Fibroblast of the aortic adventitia (primary cell): ENCODE measurements around the gene DOCK10. TPM values are rescaled to one million over a fixed set of nuclear protein-coding genes. Genes with fewer than 3 reads are reported as not detected.

Source experiments
- DNase-seq: peaks from one replicate; pipeline ENCODE4 v3.0.0-alpha.2; 2010; ENCODE audit warnings: low read depth
- H3K4me3 ChIP-seq: 2 replicates; pipeline ENCODE4 v1.5.1; 2011; ENCODE audit warnings: low read depth, mild to moderate bottlenecking, control low read depth, low read length, moderate library complexity
- total RNA-seq: library from RNA; depleted of rRNA; stranded (reverse); fragments of >200 nt; gene quantifications from 2 replicates; pipeline ENCODE4 v1.2.3, GENCODE V29; 2012; ENCODE audit warnings: low replicate concordance
- TF ChIP-seq, protein P1 (sequence below): IDR thresholded peaks from 2 replicates; pipeline ENCODE4 v1.5.1; 2011; ENCODE audit warnings: mild to moderate bottlenecking, low read length, control low read depth, inconsistent platforms; ENCODE audit not compliant: insufficient read depth

Gene DOCK10
- total RNA-seq, 1 donor = 66.2 TPM

DNA sequence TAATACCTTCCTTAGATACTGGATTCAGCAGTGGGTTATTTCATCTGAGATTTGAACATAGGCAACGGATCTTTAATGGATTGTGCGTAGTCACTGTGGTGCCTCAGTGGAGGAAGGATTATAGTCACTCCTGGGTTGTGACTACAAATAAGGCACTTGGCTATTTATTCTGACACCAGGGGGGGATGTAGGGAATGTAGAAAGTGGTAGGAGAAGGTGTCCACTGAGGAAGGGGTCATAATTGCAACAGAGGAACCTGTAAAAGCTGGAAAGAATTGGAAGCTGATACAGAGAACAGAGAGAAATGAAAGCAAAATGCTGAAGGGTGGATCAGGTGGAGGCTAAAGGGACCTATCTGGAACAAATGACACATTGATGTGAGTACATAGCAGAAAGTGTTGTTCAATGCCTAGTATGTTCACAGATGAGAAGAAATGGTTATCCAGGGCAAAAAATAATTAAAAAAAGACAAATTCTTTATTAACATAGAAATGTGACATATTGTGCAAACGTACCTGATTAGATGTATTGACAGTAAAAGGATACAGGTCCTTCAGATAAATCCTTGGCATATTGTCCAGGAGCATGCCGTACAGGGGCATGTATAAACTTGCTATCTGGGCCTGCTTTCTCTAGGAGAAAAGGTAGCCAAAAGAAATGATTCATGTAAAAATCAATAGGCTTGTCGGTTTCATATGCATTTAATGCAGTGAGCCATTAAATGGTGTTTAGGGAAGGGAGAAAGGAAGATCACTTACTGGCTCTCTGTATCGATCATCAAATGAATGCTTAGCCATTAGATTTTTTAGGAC, 234.9 kb downstream of the DOCK10 start:
- no peak overlapping the region for H3K4me3 ChIP-seq
- TF ChIP-seq, protein P1, sequence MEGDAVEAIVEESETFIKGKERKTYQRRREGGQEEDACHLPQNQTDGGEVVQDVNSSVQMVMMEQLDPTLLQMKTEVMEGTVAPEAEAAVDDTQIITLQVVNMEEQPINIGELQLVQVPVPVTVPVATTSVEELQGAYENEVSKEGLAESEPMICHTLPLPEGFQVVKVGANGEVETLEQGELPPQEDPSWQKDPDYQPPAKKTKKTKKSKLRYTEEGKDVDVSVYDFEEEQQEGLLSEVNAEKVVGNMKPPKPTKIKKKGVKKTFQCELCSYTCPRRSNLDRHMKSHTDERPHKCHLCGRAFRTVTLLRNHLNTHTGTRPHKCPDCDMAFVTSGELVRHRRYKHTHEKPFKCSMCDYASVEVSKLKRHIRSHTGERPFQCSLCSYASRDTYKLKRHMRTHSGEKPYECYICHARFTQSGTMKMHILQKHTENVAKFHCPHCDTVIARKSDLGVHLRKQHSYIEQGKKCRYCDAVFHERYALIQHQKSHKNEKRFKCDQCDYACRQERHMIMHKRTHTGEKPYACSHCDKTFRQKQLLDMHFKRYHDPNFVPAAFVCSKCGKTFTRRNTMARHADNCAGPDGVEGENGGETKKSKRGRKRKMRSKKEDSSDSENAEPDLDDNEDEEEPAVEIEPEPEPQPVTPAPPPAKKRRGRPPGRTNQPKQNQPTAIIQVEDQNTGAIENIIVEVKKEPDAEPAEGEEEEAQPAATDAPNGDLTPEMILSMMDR = peak; percentile 13
- DNase-seq = no peak

DNA sequence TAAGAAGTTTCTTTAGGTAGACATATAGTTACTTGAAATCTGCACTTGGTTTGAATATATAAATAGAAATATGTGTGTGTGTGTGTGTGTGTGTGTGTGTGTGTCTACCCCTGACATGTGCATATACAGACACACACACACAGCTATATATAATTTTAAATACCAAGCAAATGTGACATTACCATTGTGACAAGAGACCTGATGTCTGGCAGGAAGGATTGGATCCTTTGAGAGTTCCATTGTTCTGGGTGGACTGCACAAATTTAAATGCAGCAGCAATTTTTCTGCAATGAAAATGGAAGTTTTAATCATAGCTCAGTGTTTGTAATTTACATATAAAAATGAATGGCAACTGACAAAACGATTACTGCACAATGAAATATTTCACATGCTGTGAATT, 238.3 kb downstream of the DOCK10 start:
- TF ChIP-seq, protein P1 = no peak
- DNase-seq = no peak
- H3K4me3 ChIP-seq = no peak overlapping the region

DNA sequence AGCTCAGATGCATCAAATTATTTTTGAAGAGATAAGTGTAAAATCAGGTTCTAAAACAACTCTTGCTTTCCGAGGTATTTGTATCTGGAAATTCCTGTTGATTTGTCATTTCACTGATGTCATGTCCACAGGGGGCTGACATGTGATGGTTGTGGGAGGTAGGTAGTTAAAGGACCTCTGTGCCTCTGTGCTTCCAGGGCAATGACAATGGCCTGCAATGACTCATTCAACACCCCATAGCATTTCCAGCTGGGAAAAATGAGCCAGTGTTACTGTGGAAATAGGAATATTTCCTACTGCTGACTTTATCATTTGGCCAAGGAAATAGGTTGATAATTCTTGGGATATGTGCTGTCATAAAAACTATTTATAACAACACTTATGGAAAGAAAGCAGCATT, 239.9 kb downstream of the DOCK10 start:
- peak; percentile 67 for DNase-seq
- TF ChIP-seq, protein P1 = no peak
- no peak overlapping the region for H3K4me3 ChIP-seq

DNA sequence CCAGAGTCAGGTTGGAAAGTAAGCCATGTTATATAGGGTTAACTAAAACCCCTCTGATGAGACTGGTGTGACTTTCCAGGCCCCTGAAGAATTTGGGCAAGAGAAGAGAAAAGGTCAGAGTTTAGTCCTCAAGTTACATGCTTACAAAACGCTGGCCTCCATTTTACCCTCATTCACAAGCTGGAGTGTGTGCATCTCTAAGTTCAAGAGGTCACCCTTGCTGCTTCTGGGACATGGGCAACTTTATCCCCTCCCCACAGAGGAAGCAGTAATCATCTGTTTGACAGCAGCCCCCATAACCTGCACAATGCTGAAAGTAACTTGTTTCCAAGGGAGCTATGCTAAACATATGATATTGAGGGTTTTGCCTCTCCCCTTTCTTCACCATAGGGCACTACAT, 240.9 kb downstream of the DOCK10 start:
- H3K4me3 ChIP-seq = no peak overlapping the region
- TF ChIP-seq, protein P1 = no peak
- DNase-seq = no peak

DNA sequence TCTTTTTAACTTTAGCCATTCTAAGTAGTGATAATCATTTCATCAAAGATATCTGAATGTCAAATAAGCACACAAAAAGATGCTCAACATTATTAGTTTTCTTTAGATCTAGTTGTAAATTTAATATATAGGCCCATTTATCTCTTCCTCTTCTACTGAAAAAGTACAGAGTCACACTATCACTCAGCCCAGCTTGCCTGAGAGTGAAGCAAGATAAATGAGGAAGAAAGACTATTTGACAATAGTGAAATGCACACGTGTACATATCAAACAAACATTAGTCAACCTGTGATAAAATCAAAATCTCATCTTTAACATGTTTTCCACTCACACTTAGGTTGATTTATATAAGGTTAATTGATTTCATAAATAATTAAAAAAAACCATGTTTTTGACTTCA, 242.6 kb downstream of the DOCK10 start:
- H3K4me3 ChIP-seq = no peak overlapping the region
- TF ChIP-seq, protein P1 = no peak
- DNase-seq = no peak

DNA sequence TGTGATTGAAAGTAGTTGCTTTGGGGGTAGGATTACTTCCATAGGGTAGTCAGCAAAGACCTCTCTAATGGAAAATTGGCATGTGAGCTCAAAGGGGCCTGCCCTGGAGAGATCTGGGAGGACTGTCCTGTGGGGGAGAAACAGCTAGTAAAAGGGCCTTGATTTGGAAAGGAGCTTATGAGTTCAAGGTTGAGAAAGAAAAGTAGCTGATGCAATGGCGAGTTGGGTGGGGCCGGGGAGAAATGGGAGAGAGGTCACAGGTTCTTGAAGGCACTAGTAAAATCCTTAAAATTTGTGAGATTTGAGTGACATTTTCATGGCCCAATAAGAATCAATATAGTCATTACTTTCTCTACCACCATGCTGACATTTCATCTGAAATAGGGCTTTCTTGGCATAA, 244.1 kb downstream of the DOCK10 start:
- DNase-seq = no peak

More for the DNA sequence above, 244.1 kb downstream of the DOCK10 start:
- TF ChIP-seq, protein P1 = no peak
- H3K4me3 ChIP-seq = no peak overlapping the region
